Erythroblast (primary cell): ENCODE results near the gene C14orf180.

Source experiments
- GATA1 ChIP-seq: IDR thresholded peaks from 2 replicates; pipeline ENCODE4 v1.6.1; 2011; ENCODE audit warnings: low read depth, mild to moderate bottlenecking, control low read depth, low read length, moderate library complexity
- POLR2A ChIP-seq: IDR thresholded peaks from 2 replicates; pipeline ENCODE4 v1.6.1; 2011; ENCODE audit warnings: mild to moderate bottlenecking, low read length

DNA sequence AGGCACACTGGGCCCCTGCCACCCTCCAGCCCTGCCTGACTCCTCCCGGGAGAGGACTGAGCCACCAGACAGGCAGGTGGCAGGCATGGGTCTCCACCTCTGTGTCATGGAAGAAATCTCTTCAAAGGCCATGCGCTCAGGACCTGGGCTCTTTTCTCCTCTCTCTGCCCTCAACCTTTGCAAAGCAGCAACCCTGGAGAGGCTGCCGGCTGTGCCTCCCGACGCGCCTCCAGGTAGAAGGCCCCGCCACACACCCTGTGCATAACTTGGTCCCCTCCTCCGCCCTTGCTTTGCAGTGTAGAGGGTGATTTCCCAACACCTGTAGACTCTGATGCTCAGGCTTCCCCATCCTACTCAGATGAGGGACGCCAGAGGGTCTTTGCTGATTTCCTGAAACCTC is 53.2 kb downstream of the C14orf180 start:
- TF ChIP-seq POLR2A (no peak), GATA1 (no peak)
